ENCODE results near the gene PPP3R1. TPM values are rescaled to one million over a fixed set of nuclear protein-coding genes. Genes with fewer than 3 reads are reported as not detected.
A peak's percentile ranks its signal among the peaks of the same experiment; 100 is the strongest.

The PPP3R1 gene
- total RNA-seq, 4 donors from 2014 or later = 23.8 to 31.6 (median 29.9) TPM

DNA sequence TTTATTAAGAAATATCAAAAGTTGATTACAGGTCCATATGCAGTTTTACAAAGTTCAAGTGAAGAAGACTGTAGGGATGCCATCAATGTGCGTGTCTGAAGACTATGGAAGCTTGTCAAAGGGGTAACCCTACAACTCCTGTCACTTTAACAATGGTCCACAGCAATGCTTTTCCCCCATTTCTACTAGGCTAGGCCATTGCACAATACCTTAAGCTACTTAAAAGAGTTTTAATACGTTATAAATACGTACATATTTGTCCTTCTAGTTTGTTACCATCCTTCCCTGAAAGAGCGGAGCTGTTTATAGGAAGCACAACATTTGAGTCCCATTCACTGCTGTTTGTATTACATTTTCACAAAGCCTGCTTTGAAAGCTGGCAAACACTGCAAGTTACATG, 40.7 kb upstream of the PPP3R1 start:
- Histone ChIP-seq H3K4me3 (no peak overlapping the region), H3K27ac (no peak overlapping the region), H3K4me1 (peaks cover 0 to 8% (median 0%) of the 10 kb centered on the region in 3 donors), H3K36me3 (peaks cover 0 to 6% of the 10 kb centered on the region in 2 donors), H3K9me3 (no peaks in the 10 kb centered on the region), H3K27me3 (no peaks in the 10 kb centered on the region)
- WGBS, 2 donors (ENCODE audit: low coverage in 1 of 2) = 90 to 91% methylated on average over 4 of the region's 4 CpGs
- ATAC-seq = no peak
- TF ChIP-seq EP300 (IDR thresholded peaks at IDR 0.05) (no peak), POLR2AphosphoS5 (IDR thresholded peaks at IDR 0.05) (no peak), POLR2A (IDR thresholded peaks at IDR 0.05) (no peak)
- TF ChIP-seq, protein P1, sequence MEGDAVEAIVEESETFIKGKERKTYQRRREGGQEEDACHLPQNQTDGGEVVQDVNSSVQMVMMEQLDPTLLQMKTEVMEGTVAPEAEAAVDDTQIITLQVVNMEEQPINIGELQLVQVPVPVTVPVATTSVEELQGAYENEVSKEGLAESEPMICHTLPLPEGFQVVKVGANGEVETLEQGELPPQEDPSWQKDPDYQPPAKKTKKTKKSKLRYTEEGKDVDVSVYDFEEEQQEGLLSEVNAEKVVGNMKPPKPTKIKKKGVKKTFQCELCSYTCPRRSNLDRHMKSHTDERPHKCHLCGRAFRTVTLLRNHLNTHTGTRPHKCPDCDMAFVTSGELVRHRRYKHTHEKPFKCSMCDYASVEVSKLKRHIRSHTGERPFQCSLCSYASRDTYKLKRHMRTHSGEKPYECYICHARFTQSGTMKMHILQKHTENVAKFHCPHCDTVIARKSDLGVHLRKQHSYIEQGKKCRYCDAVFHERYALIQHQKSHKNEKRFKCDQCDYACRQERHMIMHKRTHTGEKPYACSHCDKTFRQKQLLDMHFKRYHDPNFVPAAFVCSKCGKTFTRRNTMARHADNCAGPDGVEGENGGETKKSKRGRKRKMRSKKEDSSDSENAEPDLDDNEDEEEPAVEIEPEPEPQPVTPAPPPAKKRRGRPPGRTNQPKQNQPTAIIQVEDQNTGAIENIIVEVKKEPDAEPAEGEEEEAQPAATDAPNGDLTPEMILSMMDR (IDR thresholded peaks at IDR 0.05) = no peak

DNA sequence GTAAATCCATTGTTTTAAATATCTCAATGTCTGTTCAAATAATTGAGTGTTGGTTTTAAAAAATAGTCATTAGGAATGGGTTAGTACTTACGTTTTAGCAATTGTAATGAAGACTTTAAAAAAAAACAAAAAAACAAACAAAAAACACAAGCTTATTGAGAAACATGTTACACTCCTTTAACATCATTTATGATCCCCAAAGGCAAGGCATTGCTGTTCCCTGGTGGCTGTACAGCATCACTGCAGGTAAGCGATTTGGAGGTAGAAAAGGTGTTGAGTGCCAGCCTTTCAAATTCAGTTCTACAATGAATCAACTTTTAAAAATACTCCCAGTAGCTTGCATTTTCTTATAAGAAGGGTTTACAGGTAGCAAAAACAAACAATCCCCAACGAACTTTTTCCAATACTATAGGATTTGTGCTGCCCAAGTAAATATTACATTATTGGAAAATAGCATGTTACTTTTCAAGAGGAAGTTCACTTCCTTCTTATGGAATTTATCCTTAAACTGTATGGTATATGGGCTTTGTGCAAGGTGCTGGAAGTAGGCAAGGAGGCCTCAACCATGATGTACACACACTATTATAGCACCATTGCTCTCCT, 39.9 kb upstream of the PPP3R1 start:
- TF ChIP-seq POLR2AphosphoS5 (IDR thresholded peaks at IDR 0.05) (no peak), POLR2A (IDR thresholded peaks at IDR 0.05) (no peak)
- TF ChIP-seq, protein P1 (IDR thresholded peaks at IDR 0.05) = peak; percentile 18 to 51 (median 42)
- Histone ChIP-seq H3K27ac (no peak overlapping the region), H3K4me1 (peaks cover 0 to 16% (median 0%) of the 10 kb centered on the region in 3 donors), H3K27me3 (no peaks in the 10 kb centered on the region), H3K36me3 (peaks cover 0 to 6% of the 10 kb centered on the region in 2 donors), H3K4me3 (no peak overlapping the region), H3K9me3 (no peaks in the 10 kb centered on the region)
- 51 to 63% methylated on average over 3 of the region's 3 CpGs for WGBS, 2 donors (ENCODE audit: low coverage in 1 of 2)
- no peak for ATAC-seq

DNA sequence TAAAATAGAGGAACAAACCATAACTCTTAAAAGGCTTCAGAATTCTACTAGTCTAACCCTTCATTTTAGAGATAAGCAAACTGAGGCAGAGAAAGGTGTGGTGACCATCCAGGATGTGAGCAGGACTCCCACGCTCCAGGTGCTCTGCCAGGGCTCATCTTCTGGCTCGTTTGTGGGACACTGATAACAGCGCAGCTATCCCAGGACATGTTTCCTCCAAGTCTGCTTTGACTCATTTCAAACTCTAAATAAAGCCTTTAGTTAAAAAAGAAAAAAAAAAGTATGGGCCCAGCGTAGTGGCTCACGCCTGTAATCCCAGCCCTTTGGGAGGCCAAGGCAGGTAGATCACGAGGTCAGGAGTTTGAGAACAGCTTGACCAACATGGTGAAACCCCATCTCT, 39.0 kb upstream of the PPP3R1 start:
- Histone ChIP-seq H3K4me1 (peaks cover 0 to 21% (median 0%) of the 10 kb centered on the region in 3 donors), H3K27ac (no peak overlapping the region), H3K4me3 (no peak overlapping the region), H3K9me3 (no peaks in the 10 kb centered on the region), H3K27me3 (no peaks in the 10 kb centered on the region), H3K36me3 (peaks cover 0 to 6% of the 10 kb centered on the region in 2 donors)
- 75 to 89% methylated on average over 6 of the region's 6 CpGs for WGBS, 2 donors (ENCODE audit: low coverage in 1 of 2)
- TF ChIP-seq EP300 (IDR thresholded peaks at IDR 0.05) (no peak), POLR2A (IDR thresholded peaks at IDR 0.05) (no peak), POLR2AphosphoS5 (IDR thresholded peaks at IDR 0.05) (no peak)
- TF ChIP-seq, protein P1 (IDR thresholded peaks at IDR 0.05) = no peak
- ATAC-seq = no peak

DNA sequence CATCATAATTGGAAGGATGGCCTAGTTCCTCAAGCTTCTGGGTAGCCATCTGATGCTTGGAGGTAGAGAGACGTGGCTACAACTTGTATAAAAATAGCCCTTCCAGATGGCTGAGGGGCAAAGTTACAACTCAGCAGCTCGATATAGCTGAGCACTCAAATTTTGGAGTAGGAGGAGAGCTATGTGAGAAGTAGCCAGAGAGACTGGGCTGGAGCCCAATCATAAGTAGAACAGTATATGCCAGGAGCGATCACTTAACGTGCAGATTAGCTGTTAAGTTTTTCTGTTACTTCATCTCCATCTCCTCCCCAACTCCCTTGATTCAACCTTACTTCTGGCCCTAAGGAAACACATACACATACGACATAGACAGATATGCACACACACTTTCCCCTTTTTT, 38.6 kb upstream of the PPP3R1 start:
- 23 to 58% methylated on average over 5 of the region's 5 CpGs for WGBS, 2 donors (ENCODE audit: low coverage in 1 of 2)
- peak; percentile 6 for ATAC-seq
- peaks cover 0 to 6% of the 10 kb centered on the region in 2 donors for H3K36me3 ChIP-seq

More for the DNA sequence above, 38.6 kb upstream of the PPP3R1 start:
- Histone ChIP-seq H3K4me1 (peaks cover 0 to 21% (median 0%) of the 10 kb centered on the region in 3 donors), H3K4me3 (no peak overlapping the region), H3K9me3 (no peaks in the 10 kb centered on the region), H3K27ac (no peak overlapping the region), H3K27me3 (no peaks in the 10 kb centered on the region)
- no peak for TF ChIP-seq EP300 (IDR thresholded peaks at IDR 0.05)
- TF ChIP-seq, protein P1 (IDR thresholded peaks at IDR 0.05) = no peak
- no peak for TF ChIP-seq POLR2A (IDR thresholded peaks at IDR 0.05)
- TF ChIP-seq POLR2AphosphoS5 (IDR thresholded peaks at IDR 0.05) = no peak
